Chondrocyte (in vitro differentiated cells): ENCODE measurements around the gene SAV1. TPM values are rescaled to one million over a fixed set of nuclear protein-coding genes. Genes with fewer than 3 reads are reported as not detected.

ENCODE experiments used
- DNase-seq: peaks from one replicate; pipeline ENCODE4 v3.0.0; 2021; ENCODE audit warnings: mixed read lengths, low spot score
- H3K27ac Mint-ChIP-seq: one replicate; pipeline ENCODE4 v1.8.0; 2021; ENCODE audit warnings: mild to moderate bottlenecking, moderate library complexity, mixed read lengths; ENCODE audit not compliant: unreplicated experiment
- H3K27me3 Mint-ChIP-seq: 2 replicates; pipeline ENCODE4 v1.8.0; 2021; ENCODE audit warnings: low read depth, mixed read lengths
- H3K36me3 Mint-ChIP-seq: 2 replicates; pipeline ENCODE4 v1.8.0; 2021; ENCODE audit warnings: low read depth, mixed read lengths
- H3K4me1 Mint-ChIP-seq: 2 replicates; pipeline ENCODE4 v1.8.0; 2021; ENCODE audit warnings: low read depth, mild to moderate bottlenecking, mixed read lengths
- H3K4me3 Mint-ChIP-seq: one replicate; pipeline ENCODE4 v1.8.0; 2021; ENCODE audit warnings: mild to moderate bottlenecking, moderate library complexity, mixed read lengths; ENCODE audit not compliant: unreplicated experiment
- H3K9me3 Mint-ChIP-seq: 2 replicates; pipeline ENCODE4 v1.8.0; 2021; ENCODE audit warnings: low read depth, mixed read lengths
- total RNA-seq: library from RNA; stranded (reverse); gene quantifications from 3 replicates; pipeline ENCODE4 v1.2.1, GENCODE V29; 2021
- TF ChIP-seq, protein P1 (sequence below): fragments of 200-600 bp; sonication (generic); IDR thresholded peaks from 2 replicates; pipeline ENCODE4 v1.5.0; 2021; ENCODE audit warnings: antibody characterized with exemption, mild to moderate bottlenecking, moderate library complexity

The SAV1 gene
- total RNA-seq, 1 donor from 2014 or later, result 25.1 TPM

DNA sequence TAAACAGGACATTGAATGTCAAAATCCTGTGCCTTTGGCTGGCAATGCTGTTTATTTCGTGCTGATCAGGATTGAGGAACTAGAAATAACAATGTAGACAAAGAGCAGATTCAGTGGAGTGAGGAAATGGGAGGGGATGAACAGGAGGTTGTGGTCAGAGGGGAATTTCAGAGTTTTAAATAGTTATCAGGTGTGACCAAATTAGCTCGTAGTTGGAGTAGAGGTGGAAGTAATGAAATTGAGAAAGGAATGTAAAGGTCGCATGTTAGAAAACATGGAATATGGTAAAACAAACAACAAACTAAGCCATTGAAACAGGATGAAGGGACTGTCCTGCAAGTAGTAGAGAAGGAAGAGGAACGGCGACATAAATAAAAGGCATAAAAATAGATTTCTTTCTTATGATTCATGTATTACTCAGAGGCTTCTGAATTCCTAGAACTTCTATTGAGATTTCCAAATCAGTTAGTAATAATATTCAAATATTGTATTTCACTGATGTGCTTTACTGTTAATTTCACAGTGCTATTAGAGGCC lies 9.5 kb upstream of the SAV1 start:
- Mint-ChIP-seq H3K27ac (peak overlapping the region; percentile 90), H3K4me1 (peaks cover 34% of the 10 kb centered on the region), H3K36me3 (no peaks in the 10 kb centered on the region), H3K9me3 (peaks cover 9% of the 10 kb centered on the region), H3K27me3 (no peaks in the 10 kb centered on the region), H3K4me3 (peak overlapping the region; percentile 31)
- no peak for DNase-seq
- TF ChIP-seq, protein P1, sequence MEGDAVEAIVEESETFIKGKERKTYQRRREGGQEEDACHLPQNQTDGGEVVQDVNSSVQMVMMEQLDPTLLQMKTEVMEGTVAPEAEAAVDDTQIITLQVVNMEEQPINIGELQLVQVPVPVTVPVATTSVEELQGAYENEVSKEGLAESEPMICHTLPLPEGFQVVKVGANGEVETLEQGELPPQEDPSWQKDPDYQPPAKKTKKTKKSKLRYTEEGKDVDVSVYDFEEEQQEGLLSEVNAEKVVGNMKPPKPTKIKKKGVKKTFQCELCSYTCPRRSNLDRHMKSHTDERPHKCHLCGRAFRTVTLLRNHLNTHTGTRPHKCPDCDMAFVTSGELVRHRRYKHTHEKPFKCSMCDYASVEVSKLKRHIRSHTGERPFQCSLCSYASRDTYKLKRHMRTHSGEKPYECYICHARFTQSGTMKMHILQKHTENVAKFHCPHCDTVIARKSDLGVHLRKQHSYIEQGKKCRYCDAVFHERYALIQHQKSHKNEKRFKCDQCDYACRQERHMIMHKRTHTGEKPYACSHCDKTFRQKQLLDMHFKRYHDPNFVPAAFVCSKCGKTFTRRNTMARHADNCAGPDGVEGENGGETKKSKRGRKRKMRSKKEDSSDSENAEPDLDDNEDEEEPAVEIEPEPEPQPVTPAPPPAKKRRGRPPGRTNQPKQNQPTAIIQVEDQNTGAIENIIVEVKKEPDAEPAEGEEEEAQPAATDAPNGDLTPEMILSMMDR, result no peak

DNA sequence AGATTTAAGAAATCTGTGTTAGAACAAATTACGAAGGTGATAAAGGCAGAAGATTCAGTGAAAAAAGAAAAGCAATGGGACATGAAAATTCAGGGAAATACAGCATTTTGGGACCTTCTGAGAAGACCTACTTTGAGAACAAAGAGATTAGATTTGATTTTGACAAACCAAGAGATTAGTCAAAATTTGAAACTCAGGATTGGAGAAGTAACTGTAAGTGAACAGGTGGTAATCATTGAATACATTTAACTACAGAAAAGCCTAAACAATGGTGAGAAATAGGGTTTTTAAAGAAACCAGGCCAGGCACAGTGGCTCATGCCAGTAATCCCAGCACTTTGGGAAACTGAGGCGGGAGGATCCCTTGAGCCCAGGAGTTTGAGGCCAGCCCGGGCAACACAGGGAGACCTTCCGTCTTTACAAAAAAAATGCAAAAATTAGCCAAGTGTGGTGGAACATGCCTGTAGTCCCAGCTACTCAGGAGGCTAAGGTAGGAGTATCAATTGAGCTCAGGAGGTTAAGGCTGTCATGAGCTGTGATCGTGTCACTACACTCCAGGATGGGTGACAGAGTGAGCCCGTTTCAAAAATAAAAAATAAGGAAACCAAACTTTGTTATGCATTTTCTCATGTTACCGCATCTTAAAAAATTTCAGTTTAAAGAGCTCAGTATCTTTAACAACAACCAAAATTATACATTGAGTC lies 8.9 kb upstream of the SAV1 start:
- no peaks in the 10 kb centered on the region for H3K36me3 Mint-ChIP-seq
- H3K27ac Mint-ChIP-seq, result peak overlapping the region; percentile 90
- TF ChIP-seq, protein P1, result no peak
- peaks cover 34% of the 10 kb centered on the region for H3K4me1 Mint-ChIP-seq
- no peaks in the 10 kb centered on the region for H3K27me3 Mint-ChIP-seq
- no peak for DNase-seq
- no peak overlapping the region for H3K4me3 Mint-ChIP-seq
- H3K9me3 Mint-ChIP-seq, result peaks cover 9% of the 10 kb centered on the region

DNA sequence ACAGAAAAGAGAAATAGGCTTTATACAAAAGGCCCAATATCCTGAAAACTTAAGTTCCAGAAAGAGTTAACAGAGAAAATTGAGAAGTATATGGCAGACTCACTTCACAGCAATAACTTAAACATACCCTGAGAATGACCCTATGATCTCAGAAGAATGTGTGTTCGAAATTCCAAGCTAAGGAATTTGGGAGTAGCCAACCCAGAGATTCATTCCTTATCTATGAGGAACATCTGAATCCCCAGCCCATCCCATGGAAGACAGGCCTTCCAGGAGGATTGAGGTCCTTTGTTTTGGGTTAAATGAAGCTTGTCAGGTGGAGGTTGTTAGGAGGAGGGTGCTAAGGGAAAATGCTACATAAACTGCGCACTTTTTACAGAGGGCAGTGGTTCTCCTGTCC lies 7.5 kb upstream of the SAV1 start:
- Mint-ChIP-seq H3K27me3 (no peaks in the 10 kb centered on the region), H3K36me3 (no peaks in the 10 kb centered on the region), H3K4me3 (no peak overlapping the region), H3K27ac (no peak overlapping the region), H3K4me1 (peaks cover 34% of the 10 kb centered on the region), H3K9me3 (peaks cover 3% of the 10 kb centered on the region)
- no peak for DNase-seq
- TF ChIP-seq, protein P1, result no peak

DNA sequence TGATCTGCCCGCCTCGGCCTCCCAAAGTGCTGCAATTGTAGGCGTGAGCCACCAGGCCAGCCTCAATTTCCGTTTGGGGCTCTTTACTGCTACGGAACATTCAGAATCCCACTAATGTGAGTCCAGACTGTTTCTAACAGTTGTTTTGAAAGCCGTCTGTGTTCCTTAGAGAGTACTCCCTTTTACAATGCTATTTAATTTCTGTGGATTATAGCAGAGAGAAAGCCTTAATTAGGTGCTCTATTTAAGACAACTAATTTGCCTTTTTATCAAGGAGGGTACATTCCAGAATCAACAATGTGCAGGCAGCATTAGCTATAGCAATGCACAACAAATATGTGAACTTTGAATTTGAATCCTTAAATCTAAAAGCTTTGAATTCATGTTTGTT lies 2.8 kb upstream of the SAV1 start:
- H3K4me3 Mint-ChIP-seq, result no peak overlapping the region
- TF ChIP-seq, protein P1, result no peak
- H3K27me3 Mint-ChIP-seq, result no peaks in the 10 kb centered on the region
- H3K9me3 Mint-ChIP-seq, result no peaks in the 10 kb centered on the region
- H3K27ac Mint-ChIP-seq, result no peak overlapping the region
- H3K36me3 Mint-ChIP-seq, result no peaks in the 10 kb centered on the region
- H3K4me1 Mint-ChIP-seq, result peaks cover 20% of the 10 kb centered on the region
- no peak for DNase-seq

DNA sequence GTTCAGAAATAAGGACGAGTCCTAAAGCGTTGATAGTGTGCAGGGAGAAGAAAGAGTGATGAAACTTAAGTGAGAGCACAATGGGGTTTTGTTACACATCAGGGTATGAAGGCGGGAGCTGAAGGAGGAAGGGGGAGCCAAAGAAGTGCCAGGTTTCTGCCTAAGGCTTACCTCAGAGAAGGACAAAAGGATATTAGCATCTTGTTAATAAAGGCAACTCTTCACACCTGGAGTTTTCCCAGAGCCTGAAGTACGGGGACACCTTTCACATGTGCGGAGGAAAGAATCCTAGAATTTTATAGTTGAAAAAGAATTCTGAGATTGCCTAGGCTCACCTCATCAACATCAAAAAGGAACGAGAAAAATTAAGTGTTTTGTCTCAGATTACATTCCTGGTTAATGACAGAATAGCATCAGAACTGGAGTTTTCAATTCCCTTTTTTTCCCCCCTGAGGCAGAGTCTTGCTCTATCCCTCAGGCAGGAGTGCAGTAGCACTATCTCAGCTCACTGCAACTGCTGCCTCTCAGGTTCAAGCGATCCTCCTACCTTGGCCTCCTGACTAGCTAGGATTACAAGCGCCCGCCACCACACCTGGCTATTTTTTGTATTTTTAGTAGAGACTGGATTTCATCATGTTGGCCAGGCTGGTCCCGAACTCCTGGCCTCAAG lies 2.2 kb upstream of the SAV1 start:
- no peak overlapping the region for H3K27ac Mint-ChIP-seq
- H3K4me3 Mint-ChIP-seq, result no peak overlapping the region
- H3K4me1 Mint-ChIP-seq, result peaks cover 16% of the 10 kb centered on the region
- H3K36me3 Mint-ChIP-seq, result peaks cover under 1% of the 10 kb centered on the region
- no peak for DNase-seq
- no peaks in the 10 kb centered on the region for H3K9me3 Mint-ChIP-seq
- H3K27me3 Mint-ChIP-seq, result no peaks in the 10 kb centered on the region
- TF ChIP-seq, protein P1, result no peak
